NT2/D1 (cell line): ENCODE results near the gene MKRN2OS.

Source experiments
- SUZ12 ChIP-seq: IDR thresholded peaks from 2 replicates; pipeline ENCODE4 v1.6.1; 2011; ENCODE audit not compliant: insufficient read length, insufficient read depth; ENCODE audit errors: extremely low read depth
- YY1 ChIP-seq: IDR thresholded peaks from 2 replicates; pipeline ENCODE4 v1.6.1; 2011; ENCODE audit not compliant: insufficient read length, insufficient read depth
- ZNF274 ChIP-seq: IDR thresholded peaks from 2 replicates; pipeline ENCODE4 v1.6.1; 2011; ENCODE audit warnings: mild to moderate bottlenecking, low read depth, low read length

DNA sequence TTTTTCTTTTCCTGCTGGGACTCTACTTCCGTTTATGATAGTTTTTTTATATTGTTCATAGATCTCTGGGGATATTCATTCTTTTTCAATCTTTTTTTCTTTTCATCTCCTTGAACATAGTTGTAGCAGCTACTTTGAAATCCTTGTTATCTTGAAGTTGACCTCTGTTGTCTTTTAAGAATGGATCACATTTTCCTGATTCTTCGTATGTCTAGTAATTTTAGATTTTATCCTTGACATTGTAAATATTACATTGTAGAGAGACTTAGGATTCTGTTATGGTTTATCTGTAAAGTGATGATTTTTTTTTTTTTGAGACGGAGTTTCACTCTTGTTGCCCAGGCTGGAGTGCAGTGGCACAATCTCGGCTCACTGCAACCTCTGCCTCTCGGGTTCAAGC is 32.1 kb upstream of the MKRN2OS start:
- TF ChIP-seq YY1 (no peak), ZNF274 (no peak), SUZ12 (no peak)
